ENCODE results near the gene TMEM187. TPM values are rescaled to one million over a fixed set of nuclear protein-coding genes. Genes with fewer than 3 reads are reported as not detected.

Gene TMEM187
- total and polyA plus RNA-seq, 7 donors, result 3.5 to 9.3 (median 3.8) TPM

GRCh38 chrX:153925739-153926551, 46.6 kb upstream of the TMEM187 start, which contains the start of gene ARHGAP4:
Gene ARHGAP4, minus strand, starts transcription at chrX:153926264. Its CDS starts 62 bp downstream, at chrX:153926202.
- Histone ChIP-seq H3K36me3 (peaks cover 0 to 12% (median 3%) of the 10 kb centered on the region in 4 donors), H3K27me3 (no peaks in the 10 kb centered on the region), H3K27ac (peak within 1 kb of the TSS; percentile 90 to 96 (median 95)), H3K4me3 (peak within 1 kb of the TSS in 3 of 4 donors; percentile 60 to 63 (median 61)), H3K4me1 (peaks cover 0 to 49% (median 36%) of the 10 kb centered on the region in 4 donors), H3K9me3 (no peaks in the 10 kb centered on the region)
- intact Hi-C loops (cut with DNase I), result loop anchor here (5.0 kb wide), 1 partner anchor 134 kb away; the partner anchor contains the start of genes IDH3G and SSR4
- no peak for TF ChIP-seq POLR2AphosphoS5 (IDR thresholded peaks at IDR 0.05)
- TF ChIP-seq EP300 (IDR thresholded peaks at IDR 0.05), result no peak
- TF ChIP-seq POLR2A (IDR thresholded peaks at IDR 0.05), result no peak
- TF ChIP-seq, protein P1, sequence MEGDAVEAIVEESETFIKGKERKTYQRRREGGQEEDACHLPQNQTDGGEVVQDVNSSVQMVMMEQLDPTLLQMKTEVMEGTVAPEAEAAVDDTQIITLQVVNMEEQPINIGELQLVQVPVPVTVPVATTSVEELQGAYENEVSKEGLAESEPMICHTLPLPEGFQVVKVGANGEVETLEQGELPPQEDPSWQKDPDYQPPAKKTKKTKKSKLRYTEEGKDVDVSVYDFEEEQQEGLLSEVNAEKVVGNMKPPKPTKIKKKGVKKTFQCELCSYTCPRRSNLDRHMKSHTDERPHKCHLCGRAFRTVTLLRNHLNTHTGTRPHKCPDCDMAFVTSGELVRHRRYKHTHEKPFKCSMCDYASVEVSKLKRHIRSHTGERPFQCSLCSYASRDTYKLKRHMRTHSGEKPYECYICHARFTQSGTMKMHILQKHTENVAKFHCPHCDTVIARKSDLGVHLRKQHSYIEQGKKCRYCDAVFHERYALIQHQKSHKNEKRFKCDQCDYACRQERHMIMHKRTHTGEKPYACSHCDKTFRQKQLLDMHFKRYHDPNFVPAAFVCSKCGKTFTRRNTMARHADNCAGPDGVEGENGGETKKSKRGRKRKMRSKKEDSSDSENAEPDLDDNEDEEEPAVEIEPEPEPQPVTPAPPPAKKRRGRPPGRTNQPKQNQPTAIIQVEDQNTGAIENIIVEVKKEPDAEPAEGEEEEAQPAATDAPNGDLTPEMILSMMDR (IDR thresholded peaks at IDR 0.05), result no peak
- no peak for DNase-seq
- 11 to 25% methylated on average over 59 of the region's 59 CpGs for WGBS, 2 donors

DNA sequence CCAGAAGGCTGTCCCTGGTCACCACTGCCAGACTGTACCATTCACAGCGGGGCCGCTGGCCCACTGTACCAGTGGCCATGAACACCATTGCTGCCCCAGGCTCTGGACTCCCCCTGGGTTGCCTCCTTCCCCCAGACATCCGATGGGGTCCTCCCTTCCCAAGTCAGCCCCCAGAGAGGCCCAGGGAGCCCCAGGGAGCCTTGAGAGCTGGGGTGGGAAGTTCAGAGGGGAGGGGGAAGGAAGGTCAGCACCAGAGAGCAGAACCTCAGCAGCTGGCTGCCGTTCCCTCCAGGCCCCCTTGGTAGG, 46.0 kb upstream of the TMEM187 start:
- TF ChIP-seq, protein P1 (IDR thresholded peaks at IDR 0.05), result no peak
- no peak for TF ChIP-seq POLR2AphosphoS5 (IDR thresholded peaks at IDR 0.05)
- no peak for TF ChIP-seq POLR2A (IDR thresholded peaks at IDR 0.05)
- TF ChIP-seq EP300 (IDR thresholded peaks at IDR 0.05), result no peak
- peaks cover 0 to 44% (median 31%) of the 10 kb centered on the region in 4 donors for H3K4me1 ChIP-seq
- H3K36me3 ChIP-seq, result peaks cover 0 to 16% (median 5%) of the 10 kb centered on the region in 4 donors

GRCh38 chrX:153926858-153927671, 45.5 kb upstream of the TMEM187 start:
- TF ChIP-seq, protein P1 (IDR thresholded peaks at IDR 0.05), result no peak
- TF ChIP-seq POLR2AphosphoS5 (IDR thresholded peaks at IDR 0.05), result peak in 1 of 4 donors; percentile 13
- peaks cover 0 to 38% (median 26%) of the 10 kb centered on the region in 4 donors for H3K4me1 ChIP-seq
- H3K9me3 ChIP-seq, result no peaks in the 10 kb centered on the region
- WGBS, 2 donors, result 1 to 4% methylated on average over 31 of the region's 31 CpGs
- H3K27ac ChIP-seq, result peak overlapping the region; percentile 90 to 96 (median 95)
- no peaks in the 10 kb centered on the region for H3K27me3 ChIP-seq
- intact Hi-C loops (cut with DNase I), result loop anchor here (5.0 kb wide), 1 partner anchor 135 kb away; the partner anchor contains the start of genes IDH3G and SSR4
- DNase-seq, result peak; percentile 80
- H3K4me3 ChIP-seq, result peak overlapping the region; percentile 42 to 63 (median 60)
- peaks cover 0 to 22% (median 6%) of the 10 kb centered on the region in 4 donors for H3K36me3 ChIP-seq

More for the DNA sequence above, 46.0 kb upstream of the TMEM187 start:
- Histone ChIP-seq H3K9me3 (no peaks in the 10 kb centered on the region), H3K27me3 (no peaks in the 10 kb centered on the region), H3K27ac (peak overlapping the region; percentile 90 to 96 (median 95)), H3K4me3 (peak overlapping the region in 2 of 4 donors; percentile 61 to 63)
- WGBS, 2 donors, result 9 to 18% methylated on average over 4 of the region's 4 CpGs
- intact Hi-C loops (cut with DNase I), result loop anchor here (5.0 kb wide), 1 partner anchor 134 kb away; the partner anchor contains the start of genes IDH3G and SSR4
- no peak for DNase-seq

GRCh38 chrX:153927672-153927921, 45.0 kb upstream of the TMEM187 start:
- Histone ChIP-seq H3K27me3 (no peaks in the 10 kb centered on the region), H3K4me3 (peak overlapping the region; percentile 42 to 63 (median 60)), H3K4me1 (peaks cover 0 to 33% (median 24%) of the 10 kb centered on the region in 4 donors), H3K36me3 (peaks cover 0 to 25% (median 6%) of the 10 kb centered on the region in 4 donors), H3K27ac (peak overlapping the region; percentile 90 to 96 (median 95)), H3K9me3 (no peaks in the 10 kb centered on the region)
- 0 to 1% methylated on average over 8 of the region's 8 CpGs for WGBS, 2 donors
- DNase-seq, result no peak
- TF ChIP-seq POLR2A (IDR thresholded peaks at IDR 0.05) (no peak), POLR2AphosphoS5 (IDR thresholded peaks at IDR 0.05) (no peak), EP300 (IDR thresholded peaks at IDR 0.05) (no peak)
- TF ChIP-seq, protein P1 (IDR thresholded peaks at IDR 0.05), result no peak
- intact Hi-C loops (cut with DNase I), result loop anchor here (5.0 kb wide), 1 partner anchor 135 kb away; the partner anchor contains the start of genes IDH3G and SSR4

All from sigmoid colon (tissue), 7 donors.